ENCODE results near the gene MCF2L2.
"Not testable (repeated sequence)": the region's sequence is repeated elsewhere in the genome, so short reads cannot be mapped to it uniquely, and the experiment has no call there.

- TF ChIP-seq, protein P1, sequence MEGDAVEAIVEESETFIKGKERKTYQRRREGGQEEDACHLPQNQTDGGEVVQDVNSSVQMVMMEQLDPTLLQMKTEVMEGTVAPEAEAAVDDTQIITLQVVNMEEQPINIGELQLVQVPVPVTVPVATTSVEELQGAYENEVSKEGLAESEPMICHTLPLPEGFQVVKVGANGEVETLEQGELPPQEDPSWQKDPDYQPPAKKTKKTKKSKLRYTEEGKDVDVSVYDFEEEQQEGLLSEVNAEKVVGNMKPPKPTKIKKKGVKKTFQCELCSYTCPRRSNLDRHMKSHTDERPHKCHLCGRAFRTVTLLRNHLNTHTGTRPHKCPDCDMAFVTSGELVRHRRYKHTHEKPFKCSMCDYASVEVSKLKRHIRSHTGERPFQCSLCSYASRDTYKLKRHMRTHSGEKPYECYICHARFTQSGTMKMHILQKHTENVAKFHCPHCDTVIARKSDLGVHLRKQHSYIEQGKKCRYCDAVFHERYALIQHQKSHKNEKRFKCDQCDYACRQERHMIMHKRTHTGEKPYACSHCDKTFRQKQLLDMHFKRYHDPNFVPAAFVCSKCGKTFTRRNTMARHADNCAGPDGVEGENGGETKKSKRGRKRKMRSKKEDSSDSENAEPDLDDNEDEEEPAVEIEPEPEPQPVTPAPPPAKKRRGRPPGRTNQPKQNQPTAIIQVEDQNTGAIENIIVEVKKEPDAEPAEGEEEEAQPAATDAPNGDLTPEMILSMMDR (IDR thresholded peaks at IDR 0.05): not testable (repeated sequence)
- not testable (repeated sequence) for TF ChIP-seq POLR2A (IDR thresholded peaks at IDR 0.05)
Measured at GRCh38 chr3:183418807-183419206, 9.6 kb downstream of the MCF2L2 start.
